ENCODE measurements around the gene SCGB3A2.

Gene SCGB3A2

GRCh38 chr5:147925020-147925419, 46.5 kb downstream of the SCGB3A2 start:
- Histone ChIP-seq H3K4me3 (ENCODE audit: insufficient read depth, low read depth, low read length) (no peak overlapping the region), H3K27me3 (ENCODE audit: control insufficient read depth, insufficient read depth, low read length, poor library complexity, severe bottlenecking) (no peaks in the 10 kb centered on the region), H3K9me3 (ENCODE audit: control insufficient read depth, low read length) (no peaks in the 10 kb centered on the region), H3K4me1 (ENCODE audit: control insufficient read depth, insufficient read depth, low read length) (no peaks in the 10 kb centered on the region), H3K27ac (ENCODE audit: insufficient read depth, low read depth, low read length, poor library complexity, severe bottlenecking) (no peak overlapping the region), H3K36me3 (ENCODE audit: control insufficient read depth, insufficient read depth, low read length) (no peaks in the 10 kb centered on the region)
- WGBS, 2 experiments, result 59 to 72% methylated on average over 3 of the region's 4 CpGs

DNA sequence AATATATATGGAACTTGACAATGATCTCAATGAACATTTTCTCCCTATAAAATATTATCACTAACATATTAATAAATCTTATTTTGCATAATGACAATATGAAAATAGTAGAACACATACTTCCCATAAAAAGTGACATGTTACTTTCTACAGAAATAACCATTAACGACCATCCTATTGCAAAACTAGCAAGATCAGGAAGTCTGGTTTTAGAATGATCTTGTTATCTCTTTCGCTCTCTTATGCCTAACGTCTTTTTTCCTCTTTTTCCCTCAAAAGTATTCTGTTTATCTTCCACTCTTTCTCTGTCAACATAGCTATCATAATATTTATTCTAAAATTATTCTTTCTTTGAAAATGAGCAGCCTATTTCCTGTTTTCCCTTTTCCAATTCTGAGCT, 49.4 kb downstream of the SCGB3A2 start:
- Histone ChIP-seq H3K9me3 (ENCODE audit: control insufficient read depth, low read length) (no peaks in the 10 kb centered on the region), H3K27me3 (ENCODE audit: control insufficient read depth, insufficient read depth, low read length, poor library complexity, severe bottlenecking) (no peaks in the 10 kb centered on the region), H3K4me1 (ENCODE audit: control insufficient read depth, insufficient read depth, low read length) (no peaks in the 10 kb centered on the region), H3K36me3 (ENCODE audit: control insufficient read depth, insufficient read depth, low read length) (no peaks in the 10 kb centered on the region), H3K4me3 (ENCODE audit: insufficient read depth, low read depth, low read length) (no peak overlapping the region), H3K27ac (ENCODE audit: insufficient read depth, low read depth, low read length, poor library complexity, severe bottlenecking) (no peak overlapping the region)
- 93 to 98% methylated on average over 3 of the region's 3 CpGs for WGBS, 2 experiments

- H3K4me3 ChIP-seq (ENCODE audit: insufficient read depth, low read depth, low read length), result no peak overlapping the region
- H3K27me3 ChIP-seq (ENCODE audit: control insufficient read depth, insufficient read depth, low read length, poor library complexity, severe bottlenecking), result no peaks in the 10 kb centered on the region
- no peak overlapping the region for H3K27ac ChIP-seq (ENCODE audit: insufficient read depth, low read depth, low read length, poor library complexity, severe bottlenecking)
- no peaks in the 10 kb centered on the region for H3K36me3 ChIP-seq (ENCODE audit: control insufficient read depth, insufficient read depth, low read length)
- H3K9me3 ChIP-seq (ENCODE audit: control insufficient read depth, low read length), result no peaks in the 10 kb centered on the region
- WGBS, 2 experiments, result 75 to 82% methylated on average over 2 of the region's 2 CpGs
- no peaks in the 10 kb centered on the region for H3K4me1 ChIP-seq (ENCODE audit: control insufficient read depth, insufficient read depth, low read length)
These were observed 52.3 kb downstream of the SCGB3A2 start for GRCh38 chr5:147930769-147931168.

Measured in ectodermal cell (in vitro differentiated cells).